ENCODE data around the gene LY6G6D.

DNA sequence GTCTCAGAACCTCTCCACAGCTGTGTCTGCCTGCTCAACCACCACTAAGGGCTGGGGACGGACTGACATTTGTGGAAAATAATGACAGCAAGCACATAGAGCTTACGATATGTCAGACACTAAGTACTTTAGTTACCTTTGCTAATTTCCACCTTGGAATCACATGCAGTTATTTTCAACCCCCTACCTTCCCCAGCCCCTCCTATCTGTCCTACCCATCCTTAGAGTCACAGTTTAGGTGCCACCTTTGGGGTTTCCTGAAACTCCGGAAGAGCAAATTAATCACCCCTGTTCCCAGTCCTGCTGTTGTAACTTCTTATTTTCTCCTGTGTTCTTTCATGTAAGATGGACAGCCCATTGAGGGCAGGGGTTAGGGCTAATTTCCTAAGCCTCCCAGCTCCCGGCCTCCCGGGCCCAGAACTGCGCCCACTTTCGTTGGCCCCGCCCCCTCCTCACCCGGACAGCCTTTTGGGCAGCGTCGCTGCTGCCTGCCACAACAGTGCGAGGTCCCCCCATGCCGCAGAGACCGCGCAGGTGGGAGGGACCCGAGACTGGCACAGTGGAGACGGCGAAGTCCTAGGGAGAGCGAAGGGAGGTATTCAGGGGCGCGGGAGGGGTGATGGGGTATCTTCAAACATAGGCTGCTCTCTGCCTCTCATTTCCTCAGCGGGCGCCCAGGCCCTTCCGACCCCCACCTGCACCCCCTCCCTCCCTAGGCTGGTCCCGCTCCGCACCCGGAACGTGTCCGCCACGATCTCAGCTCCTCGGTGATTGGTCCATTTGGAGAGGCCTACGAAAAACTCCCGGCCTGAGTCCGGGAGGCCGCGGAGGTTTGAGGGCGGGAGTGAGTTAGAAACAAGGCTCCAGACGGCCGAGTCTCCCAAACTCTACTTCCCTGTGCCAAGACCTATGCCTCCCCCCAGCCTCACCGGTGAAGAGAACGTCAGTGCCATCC, 12.8 kb downstream of the LY6G6D start:
- TF ChIP-seq SUZ12 (IDR thresholded peaks at IDR 0.05; ENCODE audit: extremely low read depth, insufficient read depth, insufficient read length): no peak
- no peak for TF ChIP-seq YY1 (IDR thresholded peaks at IDR 0.05; ENCODE audit: insufficient read depth, insufficient read length)
- no peak for TF ChIP-seq ZNF274 (IDR thresholded peaks at IDR 0.05; ENCODE audit: low read depth, low read length)

Data from NT2/D1 (cell line).